Muscle of back (tissue), 13 donors: ENCODE results near the gene MIER3. TPM values are rescaled to one million over a fixed set of nuclear protein-coding genes. Genes with fewer than 3 reads are reported as not detected.
"Not testable (repeated sequence)": the region's sequence is repeated elsewhere in the genome, so short reads cannot be mapped to it uniquely, and the experiment has no call there.

ENCODE experiments used
- DNase-seq, 3 donors: peaks; one replicate each; pipeline versions ENCODE4 v3.0.0 to v3.0.0-alpha.2; 2013
- long read RNA-seq, 9 donors: transcript quantifications; one replicate each; lab custom pipeline, GENCODE V29; 2026
- polyA plus RNA-seq, 10 donors: library from polyadenylated mRNA; unstranded; fragments of 120-200 nt; gene quantifications; one replicate each; pipeline ENCODE4 v1.2.1, GENCODE V29; 2013; ENCODE audit not compliant: insufficient read length in 10 of 10

The MIER3 gene, protein sequence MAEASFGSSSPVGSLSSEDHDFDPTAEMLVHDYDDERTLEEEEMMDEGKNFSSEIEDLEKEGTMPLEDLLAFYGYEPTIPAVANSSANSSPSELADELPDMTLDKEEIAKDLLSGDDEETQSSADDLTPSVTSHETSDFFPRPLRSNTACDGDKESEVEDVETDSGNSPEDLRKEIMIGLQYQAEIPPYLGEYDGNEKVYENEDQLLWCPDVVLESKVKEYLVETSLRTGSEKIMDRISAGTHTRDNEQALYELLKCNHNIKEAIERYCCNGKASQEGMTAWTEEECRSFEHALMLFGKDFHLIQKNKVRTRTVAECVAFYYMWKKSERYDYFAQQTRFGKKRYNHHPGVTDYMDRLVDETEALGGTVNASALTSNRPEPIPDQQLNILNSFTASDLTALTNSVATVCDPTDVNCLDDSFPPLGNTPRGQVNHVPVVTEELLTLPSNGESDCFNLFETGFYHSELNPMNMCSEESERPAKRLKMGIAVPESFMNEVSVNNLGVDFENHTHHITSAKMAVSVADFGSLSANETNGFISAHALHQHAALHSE
- polyA plus RNA-seq, result 10 to 100 TPM; 17.9 to 28.5 (median 23.6) TPM
- long read RNA-seq, donor 1, result 0 reads
- long read RNA-seq, donor 2, result 0 reads
- long read RNA-seq, donor 3, result 0 reads
- long read RNA-seq, donor 4, partial matches to known transcripts, result 0 of 1 reads
- long read RNA-seq, donor 4, other reads (novel, unspliced or antisense), result 0 of 1 reads
- long read RNA-seq, donor 5, partial matches to known transcripts, result 0 of 1 reads
- long read RNA-seq, donor 5, other reads (novel, unspliced or antisense), result 0 of 1 reads
- long read RNA-seq, donor 6, full-length matches to known transcripts, result 1 of 1 reads
- long read RNA-seq, donor 6, partial matches to known transcripts, result 0 of 1 reads
- long read RNA-seq, donor 6, other reads (novel, unspliced or antisense), result 0 of 1 reads
- long read RNA-seq, donor 7, result 0 reads
- long read RNA-seq, donor 8, result 0 reads
- long read RNA-seq, donor 9, result 0 reads

DNA sequence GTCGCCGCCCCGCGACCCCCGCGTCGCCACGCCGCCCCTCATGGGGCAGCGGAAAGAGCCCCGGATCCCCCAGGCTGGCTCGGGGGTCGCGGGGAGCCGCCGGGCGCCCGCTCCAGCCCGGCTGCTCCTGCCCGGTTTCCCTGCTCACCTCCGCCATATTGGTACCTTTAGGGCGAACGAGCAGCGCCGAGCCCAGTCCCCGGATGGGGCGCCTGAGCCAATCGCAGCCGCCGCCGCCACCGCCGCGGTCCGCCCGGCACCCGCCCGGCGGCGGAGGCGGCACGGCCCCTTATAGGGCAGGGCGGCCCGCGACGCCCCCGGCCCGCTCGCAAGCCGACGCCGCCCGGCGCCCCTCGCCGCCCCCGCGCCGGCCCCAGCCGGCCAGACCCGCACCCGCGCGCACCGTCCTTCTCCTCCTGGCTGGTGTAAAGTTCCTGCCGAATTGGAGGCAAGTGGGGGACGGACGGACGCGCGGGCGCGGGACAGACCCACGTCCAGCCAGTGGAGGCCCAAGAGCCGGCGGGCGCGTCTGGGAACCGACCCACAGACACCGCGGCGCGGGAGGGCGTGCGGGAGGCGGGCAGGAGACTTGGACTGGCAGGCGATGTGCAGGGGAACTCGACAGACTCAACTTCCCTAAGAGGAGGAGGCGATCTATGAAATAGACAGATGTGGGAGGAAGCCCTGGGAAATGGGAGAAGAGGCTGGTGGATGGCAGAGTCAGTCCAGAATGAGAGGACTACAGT, at the start of gene MIER3:
Gene MIER3, minus strand, starts transcription at position 178 of the 746 bp plus-strand sequence. Its CDS starts 21 bp downstream, at position 157.
- peak; percentile 74 to 90 (median 78) for DNase-seq

DNA sequence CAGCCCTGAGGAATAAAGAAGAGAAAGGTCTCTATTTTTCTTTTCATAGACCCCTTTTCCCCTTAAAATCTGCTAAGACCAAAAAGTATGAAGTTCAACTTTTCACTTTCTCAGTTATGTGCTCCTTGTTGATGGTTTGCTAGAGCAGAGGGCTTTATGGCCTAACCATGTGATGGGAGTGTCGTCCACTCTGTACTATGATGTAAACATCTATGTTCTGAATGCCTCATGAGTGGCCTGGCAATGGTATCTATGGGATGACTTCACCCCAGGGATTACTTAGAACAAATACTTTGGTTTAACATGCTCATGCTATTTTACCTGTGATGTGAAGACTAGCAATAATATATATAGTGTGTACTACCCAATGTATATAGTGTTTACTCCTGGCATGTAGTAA, 43.7 kb upstream of the MIER3 start:
- DNase-seq, result no peak

DNA sequence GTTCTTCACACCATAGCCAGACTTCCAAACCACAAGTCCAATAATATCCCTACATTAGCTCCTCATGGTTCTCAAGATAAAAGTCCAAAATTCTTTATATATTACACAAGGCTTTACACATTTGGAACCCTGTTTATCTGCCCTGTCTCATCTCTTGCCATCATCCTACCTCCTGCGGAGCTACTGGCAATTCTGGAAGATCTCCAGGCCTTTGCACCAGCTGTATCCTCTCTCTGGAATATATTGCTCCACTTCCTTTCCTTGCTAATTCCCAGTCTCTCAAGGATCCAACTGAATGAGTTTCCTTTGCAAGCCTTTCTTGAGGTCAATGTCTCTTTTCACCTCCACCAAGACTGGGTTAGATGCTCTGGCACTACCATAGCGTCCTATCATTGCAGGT, 41.3 kb upstream of the MIER3 start:
- no peak for DNase-seq

DNA sequence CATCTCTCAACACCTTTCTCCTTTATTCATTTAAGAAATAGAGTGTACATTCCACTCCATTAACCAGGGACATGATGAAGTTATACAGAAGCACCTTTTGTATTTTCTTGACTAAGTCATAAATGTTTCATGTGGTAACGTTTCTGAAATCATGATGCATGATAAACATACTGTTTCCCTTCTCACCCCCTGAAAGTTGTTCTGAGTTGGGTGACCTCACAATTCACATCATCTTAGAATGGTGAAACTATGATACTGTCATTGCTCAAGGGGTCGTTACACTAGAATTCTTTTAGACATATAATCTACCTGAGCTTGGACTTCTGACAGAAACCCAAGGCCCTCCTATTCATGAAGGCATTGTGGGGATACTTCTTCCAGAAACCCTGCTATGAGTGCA, 37.8 kb upstream of the MIER3 start:
- DNase-seq, result no peak

DNA sequence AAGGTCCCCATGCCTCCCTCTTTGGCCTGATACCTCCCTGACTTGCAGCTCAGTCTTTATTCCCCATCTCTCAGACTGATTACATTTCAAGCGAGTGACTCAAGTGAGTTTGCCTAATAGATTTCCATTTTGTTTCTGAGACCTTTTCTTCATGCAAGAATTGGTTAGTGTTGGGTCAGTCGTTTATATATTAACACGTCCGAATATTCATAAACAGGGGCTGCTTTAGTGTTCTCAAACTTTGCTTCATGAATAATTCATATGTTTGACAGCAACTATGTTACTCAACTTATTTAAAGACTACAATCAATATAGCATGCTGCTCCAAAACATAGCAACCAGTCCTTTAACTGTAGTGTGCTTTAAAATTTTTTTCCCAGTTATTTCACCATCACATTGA, 36.6 kb upstream of the MIER3 start:
- DNase-seq, result no peak

DNA sequence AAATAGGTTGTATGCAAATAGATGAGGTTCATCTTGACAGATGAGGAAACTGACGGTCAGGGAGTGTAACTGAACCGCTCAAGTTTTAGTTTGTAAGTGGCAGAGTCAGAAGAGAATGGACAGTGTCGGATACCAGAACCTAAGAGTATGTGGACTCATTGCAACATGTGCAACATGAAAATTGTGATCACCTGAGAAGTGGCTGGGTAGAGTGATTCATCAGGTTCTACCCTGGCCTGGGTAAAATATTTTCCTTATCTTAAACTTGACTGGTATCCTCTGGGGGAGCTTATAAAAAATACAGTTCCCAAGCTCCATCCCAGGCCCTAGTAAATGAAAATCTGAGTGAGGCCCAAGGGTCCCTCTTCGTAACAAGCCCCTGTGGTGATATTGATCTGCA, 35.2 kb upstream of the MIER3 start:
- DNase-seq, result no peak

DNA sequence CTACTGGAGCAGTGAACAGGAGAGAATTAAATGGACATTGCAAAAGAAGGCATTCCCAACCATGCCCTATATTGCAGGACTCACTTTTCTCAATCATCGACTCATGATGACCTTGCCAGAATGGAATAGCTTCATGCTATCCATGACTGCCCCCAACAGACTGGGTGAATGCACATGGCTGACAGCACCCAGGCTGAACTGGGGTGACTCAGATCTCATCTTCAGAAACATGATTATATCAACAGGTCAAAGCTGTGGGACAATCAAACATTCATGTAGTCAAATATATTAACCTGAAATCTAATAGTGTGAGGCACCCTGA, 34.7 kb upstream of the MIER3 start:
- no peak for DNase-seq

DNA sequence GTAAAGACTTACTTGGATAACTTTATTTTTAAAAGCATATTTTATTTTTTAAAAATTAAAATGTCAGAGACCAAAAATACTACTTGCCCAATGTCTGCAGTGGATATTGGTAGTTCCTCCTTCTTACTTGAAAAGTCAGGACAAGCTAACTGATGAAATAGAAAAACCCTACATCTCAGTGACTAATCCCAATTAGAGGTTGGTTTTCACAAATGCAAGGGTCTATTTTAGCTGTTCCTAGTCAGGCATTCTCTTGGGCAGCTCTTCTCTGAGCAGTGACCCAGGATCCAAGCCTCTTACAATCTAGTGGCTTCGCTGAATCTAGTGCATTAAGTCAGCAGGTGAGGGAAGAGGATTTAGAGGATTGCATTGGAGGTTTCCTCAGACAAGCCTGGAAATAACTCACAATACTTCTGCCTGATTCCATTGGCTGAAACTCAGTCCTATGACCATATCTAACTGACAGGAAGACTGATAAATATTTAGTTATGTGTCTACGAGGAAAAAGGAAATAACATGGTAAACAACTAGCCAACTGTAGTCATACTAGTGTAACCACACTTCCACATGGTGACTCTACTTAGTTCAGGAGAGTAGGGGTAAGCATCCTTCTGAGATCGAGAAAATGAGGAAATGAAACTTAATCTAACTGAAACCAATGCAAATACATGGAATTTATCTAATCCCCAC, 34.2 kb upstream of the MIER3 start:
- DNase-seq, result no peak

DNA sequence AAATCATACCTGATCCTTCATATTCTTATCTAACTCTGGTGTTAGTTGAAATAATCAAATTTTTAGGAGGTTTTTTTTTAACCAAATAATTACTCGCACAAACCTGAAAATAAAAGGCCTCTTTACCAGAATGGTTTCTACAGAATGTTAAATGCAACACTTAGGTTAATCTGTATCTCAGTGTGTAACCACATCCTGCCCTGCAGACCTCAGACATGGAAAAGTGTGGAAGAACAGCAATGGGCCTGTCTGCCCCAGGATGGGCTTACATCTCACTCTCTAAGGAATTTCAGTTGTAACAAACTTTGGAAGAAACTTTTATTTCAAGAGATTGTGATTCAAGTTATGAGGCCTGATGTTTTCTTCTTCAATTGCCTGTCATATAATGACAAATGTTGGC, 32.5 kb upstream of the MIER3 start:
- DNase-seq, result no peak

DNA sequence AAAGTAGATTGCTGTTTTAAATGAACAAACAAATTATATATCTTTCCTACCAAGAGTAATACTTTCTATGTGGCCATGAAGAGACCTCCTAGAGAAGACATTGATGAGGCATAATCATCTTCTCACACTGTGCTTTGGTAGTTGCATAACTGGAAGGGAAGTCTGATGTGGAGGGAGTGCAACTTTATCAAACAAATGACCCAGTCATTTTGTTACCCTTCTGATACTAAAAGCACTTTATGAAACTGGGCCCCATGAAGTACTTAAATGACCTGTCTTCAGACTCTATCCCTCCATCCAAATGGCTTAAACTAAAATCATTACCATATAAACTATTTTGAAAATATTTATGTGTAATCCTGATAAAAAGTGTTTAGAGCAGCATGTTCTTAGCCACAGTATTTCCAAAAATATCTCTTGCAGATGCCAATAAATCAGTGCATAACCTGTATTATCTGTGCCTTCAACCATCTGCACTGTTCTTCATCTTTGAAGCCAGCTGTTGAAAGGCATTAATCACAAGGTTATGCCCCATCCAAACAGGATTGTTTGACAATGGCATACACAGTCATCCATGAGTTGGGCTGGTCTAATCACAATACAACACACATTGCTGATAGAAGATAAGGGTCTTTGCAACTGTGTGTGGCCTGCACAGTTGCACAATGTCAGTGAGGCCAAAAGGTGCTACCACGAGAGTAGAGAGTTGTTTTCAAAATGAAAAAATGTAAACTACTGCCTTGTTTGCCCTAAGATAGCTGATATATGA, 31.9 kb upstream of the MIER3 start:
- DNase-seq, result no peak

DNA sequence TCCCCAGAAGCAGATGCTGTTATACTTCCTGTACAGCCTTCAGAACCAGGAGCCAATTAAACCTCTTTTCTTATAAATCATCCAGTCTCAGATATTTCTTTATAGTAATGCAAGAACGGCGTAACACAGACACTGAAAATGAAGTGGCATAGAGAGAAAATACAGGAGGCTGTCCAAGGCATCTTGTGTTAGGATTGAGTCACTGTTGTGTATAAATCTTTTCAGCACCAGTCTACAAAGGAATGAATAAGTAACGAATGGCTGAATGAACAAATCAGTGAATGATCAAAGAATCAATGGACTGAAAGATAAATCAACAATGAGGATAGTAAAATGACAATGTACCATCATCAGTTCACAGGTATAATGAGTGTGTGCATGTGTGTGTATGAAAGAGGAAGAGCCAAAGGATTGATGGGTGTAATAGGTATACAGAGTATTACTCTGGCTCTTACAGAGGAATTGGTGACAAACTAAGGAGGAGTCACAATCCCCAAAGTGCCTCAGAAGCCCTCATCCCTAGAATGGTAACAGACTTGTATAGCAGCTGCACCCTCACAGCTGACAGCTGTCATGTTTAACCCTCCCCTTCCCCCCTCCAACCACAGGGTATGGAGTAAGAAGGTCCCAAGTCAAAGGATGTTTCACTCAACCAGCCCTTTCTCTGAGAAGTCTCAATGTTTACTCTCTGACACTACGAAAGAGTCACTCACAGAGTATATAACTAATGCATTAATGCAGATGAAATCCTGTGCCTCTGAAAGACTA, 29.8 kb upstream of the MIER3 start:
- no peak for DNase-seq

DNA sequence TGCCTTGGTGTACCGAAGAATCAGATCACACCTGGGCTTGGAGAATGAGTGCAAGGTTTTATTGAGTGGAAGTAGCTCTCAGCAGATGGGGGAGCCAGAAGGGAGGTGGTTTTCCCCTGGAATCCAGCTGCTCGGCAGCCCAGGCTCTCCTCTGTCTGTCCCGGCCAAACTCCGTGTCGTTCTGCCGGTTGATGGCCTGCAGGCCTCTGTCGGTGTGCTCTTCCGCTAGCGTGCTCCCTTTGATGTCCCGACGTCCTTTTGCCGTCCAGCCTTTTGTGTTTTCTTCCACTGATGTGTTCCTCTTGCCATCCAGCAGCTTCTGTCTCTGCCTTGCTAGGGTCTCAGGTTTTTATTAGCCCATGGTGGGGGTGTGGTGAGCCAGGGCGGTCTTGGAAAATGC, 28.0 kb upstream of the MIER3 start:
- DNase-seq, result no peak

DNA sequence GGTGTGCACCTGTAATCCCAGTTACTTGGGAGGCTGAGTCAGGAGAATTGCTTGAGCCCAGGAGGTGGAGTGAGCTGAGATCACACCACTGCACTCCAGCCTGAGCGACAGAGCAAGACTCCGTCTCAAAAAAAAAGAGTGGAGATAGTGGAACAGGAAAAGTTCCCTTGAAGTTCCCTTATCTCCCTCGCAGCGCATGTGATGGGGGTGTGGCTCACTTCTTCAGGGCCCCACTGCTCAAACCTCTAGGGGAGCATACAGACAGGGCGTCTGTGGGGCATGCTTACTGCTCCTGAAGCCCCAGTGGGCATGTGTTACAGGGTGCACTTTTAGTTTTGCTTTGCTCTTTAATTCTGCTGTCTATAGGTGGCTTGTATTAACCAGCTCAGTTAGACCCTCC, 27.6 kb upstream of the MIER3 start:
- not testable (repeated sequence) for DNase-seq

DNA sequence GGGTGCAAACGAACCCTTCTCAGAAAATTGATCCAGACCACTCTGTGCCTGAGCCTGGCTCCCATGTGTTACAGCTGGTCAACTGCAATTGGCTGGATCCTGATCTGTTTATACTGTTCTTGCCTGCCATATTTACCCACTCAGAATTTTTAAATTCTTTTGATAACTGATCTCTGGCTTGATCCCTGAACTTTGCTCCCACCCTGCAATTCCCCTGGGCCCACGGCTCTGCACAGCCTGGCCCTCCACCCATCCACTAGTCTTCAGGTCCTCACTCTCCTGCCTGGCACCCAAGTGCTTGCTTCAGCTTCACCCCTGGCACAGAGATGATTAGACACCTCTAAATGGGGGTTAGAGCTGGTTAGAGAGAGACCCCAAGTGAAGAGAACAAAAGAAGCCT, 25.9 kb upstream of the MIER3 start:
- DNase-seq, result no peak

DNA sequence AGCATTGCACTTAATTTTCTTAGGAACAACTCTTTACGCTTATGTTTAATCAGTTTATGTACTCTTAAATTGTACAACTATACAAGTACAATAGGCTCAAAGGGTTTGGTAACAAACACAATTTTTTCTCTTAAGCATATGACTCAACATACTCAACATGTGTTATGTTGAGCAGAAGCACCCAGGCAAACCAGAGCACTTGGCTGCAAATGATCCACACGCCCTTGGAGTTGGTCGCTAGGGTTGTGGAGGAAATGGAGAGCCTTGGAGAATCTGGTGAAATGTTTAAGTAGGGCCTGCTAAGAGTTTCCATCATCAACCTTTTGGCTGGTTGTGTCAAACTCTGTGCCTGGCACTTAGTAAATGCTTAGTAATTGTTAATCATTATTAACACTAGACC, 25.1 kb upstream of the MIER3 start:
- DNase-seq, result no peak

DNA sequence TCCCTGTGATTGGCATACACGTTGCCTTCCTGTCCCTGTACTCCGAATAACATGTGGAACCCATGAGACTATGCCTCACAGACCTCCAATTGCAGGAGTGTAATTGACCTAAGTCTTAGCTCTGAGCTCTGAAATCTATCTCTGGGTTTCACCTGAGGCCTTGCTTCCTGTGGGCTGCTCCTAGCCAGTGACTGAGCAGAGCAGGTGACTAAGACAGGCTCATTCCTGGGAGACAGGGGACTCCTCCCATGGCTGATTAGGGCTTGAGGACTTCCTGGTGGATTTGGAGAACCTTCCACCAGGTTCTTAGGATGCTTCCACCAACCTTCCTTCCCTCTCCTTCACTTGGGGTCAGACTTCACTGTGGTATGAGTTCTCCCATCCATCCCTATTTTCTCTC, 22.3 kb upstream of the MIER3 start:
- DNase-seq, result no peak

DNA sequence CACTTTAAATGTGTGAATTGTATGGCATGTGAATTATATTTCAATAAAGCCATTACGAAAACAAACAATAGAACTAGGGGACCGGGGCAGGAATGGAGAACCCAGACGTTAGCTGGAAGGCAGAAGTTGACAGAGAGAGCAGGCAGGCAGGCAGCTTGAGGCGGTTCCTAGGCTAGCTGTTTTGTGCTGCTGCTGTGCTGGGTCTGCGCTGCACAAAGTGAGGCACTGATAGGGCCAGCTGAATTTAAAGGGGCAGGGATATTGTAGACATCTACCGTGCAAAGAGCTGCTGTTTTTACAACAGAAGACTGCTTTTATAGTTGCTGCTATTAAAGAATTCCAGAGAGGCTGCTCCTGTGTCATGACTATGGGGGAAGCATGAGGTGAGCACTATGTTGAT, 21.6 kb upstream of the MIER3 start:
- no peak for DNase-seq

DNA sequence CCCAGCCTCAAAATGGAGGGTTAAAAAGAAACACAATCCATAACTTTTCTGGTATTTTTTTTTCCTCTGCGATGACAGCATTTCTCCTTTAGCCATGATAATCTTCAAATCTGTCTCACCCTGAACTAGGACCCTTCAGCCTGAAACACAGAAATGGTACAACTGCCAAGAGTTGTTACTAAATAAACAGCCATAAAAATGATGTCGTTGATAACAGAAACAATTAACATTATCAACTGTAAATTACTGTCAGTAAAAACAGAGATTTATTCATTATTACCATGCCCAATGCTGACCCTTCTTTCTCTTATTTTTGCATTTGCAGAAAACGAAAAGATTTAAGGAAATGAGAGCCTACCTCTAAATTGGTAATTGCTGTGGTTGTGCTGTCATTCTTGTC, 19.4 kb upstream of the MIER3 start:
- no peak for DNase-seq

DNA sequence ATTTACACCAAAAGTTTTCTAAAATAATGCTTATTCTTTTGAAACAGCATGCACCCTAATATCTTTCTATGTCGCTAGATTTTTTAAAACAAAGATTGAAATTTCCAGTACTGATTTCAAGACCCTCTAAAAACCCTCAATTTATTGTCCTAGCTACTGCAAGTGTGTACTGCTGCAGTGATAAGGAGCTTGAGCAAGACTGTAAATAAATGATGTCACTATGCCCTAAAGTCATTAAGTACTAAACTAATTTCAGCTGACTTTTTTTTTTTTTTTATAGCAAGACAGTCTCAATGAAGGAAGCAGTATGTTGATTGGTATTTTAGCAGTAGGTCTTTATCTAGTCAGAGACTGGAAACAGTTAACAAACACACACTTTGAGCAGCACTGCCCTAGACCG, 12.2 kb upstream of the MIER3 start:
- no peak for DNase-seq

DNA sequence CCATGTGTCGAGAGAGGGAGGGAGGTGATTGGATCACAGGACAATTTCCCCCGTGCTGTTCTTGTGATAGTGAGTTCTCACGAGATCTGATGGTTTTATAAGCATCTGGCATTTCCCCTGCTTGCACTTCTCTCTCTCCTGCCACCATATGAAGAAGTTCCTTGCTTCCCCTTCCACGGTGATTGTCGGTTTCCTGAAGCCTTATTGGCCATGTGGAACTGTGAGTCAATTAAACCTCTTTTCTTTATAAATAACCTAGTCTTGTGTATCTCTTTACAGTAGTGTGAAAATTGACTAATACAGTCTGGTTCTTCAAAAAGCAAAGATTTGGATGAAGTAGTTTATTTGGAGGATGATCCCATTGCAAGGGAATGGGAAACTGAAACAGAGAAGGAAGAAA, 11.3 kb upstream of the MIER3 start:
- DNase-seq, result no peak
